ENCODE data around the gene SND1. TPM values are rescaled to one million over a fixed set of nuclear protein-coding genes. Genes with fewer than 3 reads are reported as not detected.

The SND1 gene

DNA sequence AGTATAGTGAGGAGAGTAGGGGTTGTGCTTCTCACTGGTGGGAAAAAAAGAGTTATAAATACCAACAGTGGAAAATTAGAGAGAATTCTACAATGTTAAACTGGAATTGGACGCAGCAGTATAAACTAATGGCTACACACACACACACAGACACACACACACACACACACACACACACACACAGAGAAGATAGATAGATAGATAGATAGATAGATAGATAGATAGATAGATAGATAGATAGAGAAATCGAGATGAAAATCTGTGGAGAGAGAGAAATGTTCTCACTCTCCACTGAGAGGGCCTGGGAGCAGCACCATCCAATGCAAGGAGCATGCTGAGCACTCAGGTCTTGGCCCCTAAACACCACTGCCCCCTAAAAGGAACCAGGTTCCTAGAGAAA, 479.1 kb downstream of the SND1 start:
- Histone ChIP-seq H3K4me3 (ENCODE audit: low read length) (no peak overlapping the region), H3K27me3 (ENCODE audit: control insufficient read depth, insufficient read depth, low read length) (peaks cover 74% of the 10 kb centered on the region), H3K4me1 (ENCODE audit: control insufficient read depth, insufficient read depth, low read length) (peaks cover 12% of the 10 kb centered on the region), H3K9me3 (replicated peaks; ENCODE audit: low read length) (no peaks in the 10 kb centered on the region), H3K9ac (ENCODE audit: low read depth, low read length) (no peak overlapping the region), H3K4me2 (ENCODE audit: low read length) (no peak overlapping the region), H3K36me3 (ENCODE audit: insufficient read depth, low read length) (no peaks in the 10 kb centered on the region)

DNA sequence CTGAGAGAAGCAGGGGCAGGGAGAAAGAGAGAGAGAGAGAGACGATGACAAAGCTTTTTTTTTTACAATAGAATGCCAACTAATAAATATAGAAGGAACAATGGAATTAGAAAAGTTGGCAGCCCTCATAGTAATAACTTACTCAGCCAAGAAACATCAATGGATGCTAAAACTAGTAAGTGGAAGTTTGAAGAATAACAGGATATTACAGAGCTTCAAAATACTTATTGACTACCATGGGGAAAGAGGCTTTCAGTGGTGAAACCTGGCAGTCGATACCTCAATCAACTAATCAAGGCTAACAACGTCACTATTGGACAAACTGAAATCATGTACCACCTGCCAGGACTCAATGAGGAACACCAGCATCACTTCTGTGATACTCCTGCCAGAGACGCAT, 479.7 kb downstream of the SND1 start:
- Histone ChIP-seq H3K9me3 (replicated peaks; ENCODE audit: low read length) (no peaks in the 10 kb centered on the region), H3K4me3 (ENCODE audit: low read length) (no peak overlapping the region), H3K27me3 (ENCODE audit: control insufficient read depth, insufficient read depth, low read length) (peaks cover 75% of the 10 kb centered on the region), H3K4me2 (ENCODE audit: low read length) (no peak overlapping the region), H3K9ac (ENCODE audit: low read depth, low read length) (no peak overlapping the region), H3K4me1 (ENCODE audit: control insufficient read depth, insufficient read depth, low read length) (peaks cover 15% of the 10 kb centered on the region), H3K36me3 (ENCODE audit: insufficient read depth, low read length) (no peaks in the 10 kb centered on the region)

DNA sequence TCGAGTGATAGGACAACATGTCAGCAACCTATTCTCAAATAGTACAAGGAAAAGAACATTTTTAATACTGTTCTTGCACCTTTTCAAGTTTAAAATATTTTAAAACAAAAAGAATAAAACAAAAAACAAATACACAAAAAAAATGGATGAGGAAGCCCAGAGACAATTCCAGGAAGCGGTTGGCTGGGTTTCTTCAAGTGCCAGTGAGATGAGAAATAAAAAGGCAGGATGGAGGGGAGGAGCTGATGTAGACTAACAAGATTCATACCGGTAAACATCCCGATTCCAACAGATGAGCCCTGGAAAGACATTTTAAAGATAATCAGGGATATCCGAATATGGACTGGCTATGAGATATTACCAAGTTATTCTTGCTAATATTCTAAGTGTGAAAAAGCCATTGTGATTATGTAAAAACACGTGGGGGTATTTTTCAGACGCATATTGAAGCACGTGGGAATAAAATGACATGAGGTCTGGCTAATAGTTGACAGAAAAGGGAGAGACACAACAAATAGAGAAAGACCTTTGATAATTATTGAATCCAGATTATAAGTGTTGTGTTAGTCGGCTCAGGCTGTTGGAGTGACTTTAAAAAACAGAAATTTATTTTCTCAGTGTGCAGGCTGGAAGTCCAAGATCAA, 480.6 kb downstream of the SND1 start:
- H3K4me3 ChIP-seq (ENCODE audit: low read length), result no peak overlapping the region
- H3K36me3 ChIP-seq (ENCODE audit: insufficient read depth, low read length), result no peaks in the 10 kb centered on the region
- peaks cover 19% of the 10 kb centered on the region for H3K4me1 ChIP-seq (ENCODE audit: control insufficient read depth, insufficient read depth, low read length)
- H3K9ac ChIP-seq (ENCODE audit: low read depth, low read length), result no peak overlapping the region
- peaks cover 80% of the 10 kb centered on the region for H3K27me3 ChIP-seq (ENCODE audit: control insufficient read depth, insufficient read depth, low read length)
- H3K9me3 ChIP-seq (replicated peaks; ENCODE audit: low read length), result no peaks in the 10 kb centered on the region
- H3K4me2 ChIP-seq (ENCODE audit: low read length), result no peak overlapping the region

- no peaks in the 10 kb centered on the region for H3K36me3 ChIP-seq (ENCODE audit: insufficient read depth, low read length)
- H3K9me3 ChIP-seq (replicated peaks; ENCODE audit: low read length), result no peaks in the 10 kb centered on the region
- peak overlapping the region; percentile 74 for H3K9ac ChIP-seq (ENCODE audit: low read depth, low read length)
- peaks cover 19% of the 10 kb centered on the region for H3K4me1 ChIP-seq (ENCODE audit: control insufficient read depth, insufficient read depth, low read length)
- peaks cover 83% of the 10 kb centered on the region for H3K27me3 ChIP-seq (ENCODE audit: control insufficient read depth, insufficient read depth, low read length)
- H3K4me3 ChIP-seq (ENCODE audit: low read length), result peak overlapping the region; percentile 80
- peak overlapping the region; percentile 86 for H3K4me2 ChIP-seq (ENCODE audit: low read length)
Measured at GRCh38 chr7:128135159-128135514, 483.1 kb downstream of the SND1 start.

- no peaks in the 10 kb centered on the region for H3K36me3 ChIP-seq (ENCODE audit: insufficient read depth, low read length)
- peaks cover 78% of the 10 kb centered on the region for H3K27me3 ChIP-seq (ENCODE audit: control insufficient read depth, insufficient read depth, low read length)
- H3K9ac ChIP-seq (ENCODE audit: low read depth, low read length), result peak overlapping the region; percentile 74
Measured at GRCh38 chr7:128135515-128136214, 483.7 kb downstream of the SND1 start.

GRCh38 chr7:128136215-128136597, 484.2 kb downstream of the SND1 start:
- Histone ChIP-seq H3K4me3 (ENCODE audit: low read length) (peak overlapping the region; percentile 80), H3K4me2 (ENCODE audit: low read length) (peak overlapping the region; percentile 86), H3K9ac (ENCODE audit: low read depth, low read length) (peak overlapping the region; percentile 74), H3K36me3 (ENCODE audit: insufficient read depth, low read length) (no peaks in the 10 kb centered on the region), H3K4me1 (ENCODE audit: control insufficient read depth, insufficient read depth, low read length) (peaks cover 19% of the 10 kb centered on the region), H3K9me3 (replicated peaks; ENCODE audit: low read length) (no peaks in the 10 kb centered on the region), H3K27me3 (ENCODE audit: control insufficient read depth, insufficient read depth, low read length) (peaks cover 78% of the 10 kb centered on the region)

More at GRCh38 chr7:128135515-128136214, 483.7 kb downstream of the SND1 start:
- H3K4me2 ChIP-seq (ENCODE audit: low read length), result peak overlapping the region; percentile 86
- peak overlapping the region; percentile 80 for H3K4me3 ChIP-seq (ENCODE audit: low read length)
- peaks cover 19% of the 10 kb centered on the region for H3K4me1 ChIP-seq (ENCODE audit: control insufficient read depth, insufficient read depth, low read length)
- no peaks in the 10 kb centered on the region for H3K9me3 ChIP-seq (replicated peaks; ENCODE audit: low read length)

GRCh38 chr7:128137181-128137580, 485.2 kb downstream of the SND1 start:
- H3K4me1 ChIP-seq (ENCODE audit: control insufficient read depth, insufficient read depth, low read length), result peaks cover 19% of the 10 kb centered on the region
- no peak overlapping the region for H3K9ac ChIP-seq (ENCODE audit: low read depth, low read length)
- peaks cover 78% of the 10 kb centered on the region for H3K27me3 ChIP-seq (ENCODE audit: control insufficient read depth, insufficient read depth, low read length)

GRCh38 chr7:128139406-128139805, 487.4 kb downstream of the SND1 start:
- Histone ChIP-seq H3K4me1 (ENCODE audit: control insufficient read depth, insufficient read depth, low read length) (peaks cover 19% of the 10 kb centered on the region), H3K36me3 (ENCODE audit: insufficient read depth, low read length) (no peaks in the 10 kb centered on the region), H3K9me3 (replicated peaks; ENCODE audit: low read length) (no peaks in the 10 kb centered on the region), H3K9ac (ENCODE audit: low read depth, low read length) (no peak overlapping the region), H3K4me3 (ENCODE audit: low read length) (no peak overlapping the region), H3K27me3 (ENCODE audit: control insufficient read depth, insufficient read depth, low read length) (peaks cover 73% of the 10 kb centered on the region), H3K4me2 (ENCODE audit: low read length) (no peak overlapping the region)

More at GRCh38 chr7:128137181-128137580, 485.2 kb downstream of the SND1 start:
- Histone ChIP-seq H3K4me2 (ENCODE audit: low read length) (no peak overlapping the region), H3K9me3 (replicated peaks; ENCODE audit: low read length) (no peaks in the 10 kb centered on the region), H3K36me3 (ENCODE audit: insufficient read depth, low read length) (no peaks in the 10 kb centered on the region), H3K4me3 (ENCODE audit: low read length) (no peak overlapping the region)

GRCh38 chr7:128141683-128142195, 489.7 kb downstream of the SND1 start:
- no peaks in the 10 kb centered on the region for H3K36me3 ChIP-seq (ENCODE audit: insufficient read depth, low read length)
- H3K4me1 ChIP-seq (ENCODE audit: control insufficient read depth, insufficient read depth, low read length), result peaks cover 4% of the 10 kb centered on the region
- no peak overlapping the region for H3K9ac ChIP-seq (ENCODE audit: low read depth, low read length)
- no peak overlapping the region for H3K4me2 ChIP-seq (ENCODE audit: low read length)
- H3K27me3 ChIP-seq (ENCODE audit: control insufficient read depth, insufficient read depth, low read length), result peaks cover 73% of the 10 kb centered on the region
- no peak overlapping the region for H3K4me3 ChIP-seq (ENCODE audit: low read length)
- no peaks in the 10 kb centered on the region for H3K9me3 ChIP-seq (replicated peaks; ENCODE audit: low read length)

Small RNA genes lying within 50 kb of the gene (small RNA-seq; reads per million reads assigned to genes)
- not detected for gene MIR593
